ENCODE measurements around the gene ITSN2. TPM values are rescaled to one million over a fixed set of nuclear protein-coding genes. Genes with fewer than 3 reads are reported as not detected.

Gene ITSN2
- total RNA-seq, 1 experiment from 2014 or later = 30.7 TPM

Other genes starting within 250 kb of the ITSN2 start
- 0.29 and 0.69 TPM in 2 replicates for gene PFN4, start 237.2 kb downstream of the ITSN2 start, total RNA-seq (2014; rRNA removed; shearing (Covaris generic))
- 4.4 and 5.1 TPM in 2 replicates for gene FAM228B, start 237.1 kb downstream of the ITSN2 start, total RNA-seq (2014; rRNA removed; shearing (Covaris generic))
- not detected in 2 replicates for gene FAM228A, start 185.5 kb downstream of the ITSN2 start, total RNA-seq (2014; rRNA removed; shearing (Covaris generic))
- 8.4 and 14.5 TPM in 2 replicates for gene NCOA1, start 130.7 kb upstream of the ITSN2 start, total RNA-seq (2014; rRNA removed; shearing (Covaris generic))

Data from SJSA1 (cell line).